NCI-H774 (cell line): ENCODE data around the gene MEST.
"Not testable (repeated sequence)": the region's sequence is repeated elsewhere in the genome, so short reads cannot be mapped to it uniquely, and the experiment has no call there.

Experiments
- DNase-seq: peaks from one replicate; lab custom pipeline; 2025; lab: John Stamatoyannopoulos, UW

The MEST gene

GRCh38 chr7:130523519-130524125, 31.7 kb downstream of the MEST start:
- DNase-seq: not testable (repeated sequence)

GRCh38 chr7:130524628-130525027, 32.7 kb downstream of the MEST start:
- no peak for DNase-seq

GRCh38 chr7:130527752-130528355, 36.0 kb downstream of the MEST start:
- DNase-seq: not testable (repeated sequence)

- no peak for DNase-seq
Observed at GRCh38 chr7:130529417-130529816, 37.5 kb downstream of the MEST start.

GRCh38 chr7:130537894-130538293, 46.0 kb downstream of the MEST start:
- not testable (repeated sequence) for DNase-seq

GRCh38 chr7:130541287-130541686, 49.4 kb downstream of the MEST start:
- DNase-seq: not testable (repeated sequence)

GRCh38 chr7:130542297-130542696, 50.4 kb downstream of the MEST start:
- DNase-seq: not testable (repeated sequence)

- no peak for DNase-seq
Observed at GRCh38 chr7:130543487-130544010, 51.7 kb downstream of the MEST start.

- no peak for DNase-seq
Observed at GRCh38 chr7:130544356-130544755, 52.5 kb downstream of the MEST start.

GRCh38 chr7:130553398-130554029, 61.6 kb downstream of the MEST start:
- DNase-seq: no peak

GRCh38 chr7:130554481-130554880, 62.6 kb downstream of the MEST start:
- DNase-seq: no peak
